NCI-H2171 treated with DMSO at 0.1 percent for 48 hours (cell line): ENCODE data around the gene C1RL.

Experiments
- DNase-seq: peaks from one replicate; lab custom pipeline; 2025; lab: John Stamatoyannopoulos, UW

The C1RL gene

GRCh38 chr12:7092229-7092985 lies 16.6 kb downstream of the C1RL start, which contains the start of gene C1R:
Gene C1R (minus strand): TSS chr12:7092445. CDS start chr12:7092388, 57 bp downstream.
- DNase-seq, result peak; percentile 94

DNA sequence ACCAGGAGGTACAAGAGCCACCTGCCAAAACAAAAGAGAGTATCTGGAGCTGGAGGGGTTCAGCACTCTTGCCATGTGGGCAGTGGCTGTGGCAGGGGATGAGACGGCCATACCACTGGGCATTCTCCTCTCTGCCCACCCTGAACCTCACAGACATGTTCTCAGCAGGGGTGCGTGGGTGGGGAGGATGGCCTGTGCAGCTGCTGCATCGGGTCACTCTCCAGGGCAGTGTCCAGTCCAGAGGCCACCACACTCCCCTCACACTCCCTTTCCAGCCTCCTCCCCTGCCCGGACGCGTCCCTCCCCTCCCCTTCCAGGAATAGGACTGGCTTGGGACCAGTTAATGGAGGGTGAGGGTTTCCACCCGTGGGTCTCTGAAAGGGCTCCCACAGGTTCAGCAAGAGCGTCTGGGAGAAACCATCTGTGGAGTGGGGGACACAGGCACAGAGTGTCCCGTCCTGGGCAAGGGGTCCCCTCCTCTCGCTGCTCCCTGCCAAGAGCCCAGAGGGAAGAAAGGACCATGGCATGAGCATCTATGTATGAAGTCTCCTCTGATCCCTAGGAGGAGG lies 17.3 kb downstream of the C1RL start:
- no peak for DNase-seq

DNA sequence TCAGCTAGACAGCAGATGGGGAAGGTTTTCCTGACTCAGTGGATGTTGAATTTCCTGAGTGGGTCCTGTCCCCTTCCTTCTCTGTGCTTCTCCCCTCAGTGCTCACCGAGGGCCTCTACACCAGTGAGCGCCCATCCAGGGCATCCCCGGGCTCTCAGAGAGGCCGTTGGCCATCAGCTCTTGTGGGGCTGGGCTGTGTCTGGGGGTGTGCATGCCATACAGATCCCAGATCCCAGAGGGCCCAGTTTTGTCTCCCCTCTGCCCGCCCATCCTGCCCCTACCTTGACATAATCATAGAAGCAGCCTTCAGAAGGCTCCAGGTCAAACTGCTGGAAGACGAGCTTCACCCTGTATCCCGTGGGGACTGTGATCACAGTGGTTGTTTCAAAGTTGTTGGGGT lies 17.8 kb downstream of the C1RL start:
- DNase-seq, result no peak

DNA sequence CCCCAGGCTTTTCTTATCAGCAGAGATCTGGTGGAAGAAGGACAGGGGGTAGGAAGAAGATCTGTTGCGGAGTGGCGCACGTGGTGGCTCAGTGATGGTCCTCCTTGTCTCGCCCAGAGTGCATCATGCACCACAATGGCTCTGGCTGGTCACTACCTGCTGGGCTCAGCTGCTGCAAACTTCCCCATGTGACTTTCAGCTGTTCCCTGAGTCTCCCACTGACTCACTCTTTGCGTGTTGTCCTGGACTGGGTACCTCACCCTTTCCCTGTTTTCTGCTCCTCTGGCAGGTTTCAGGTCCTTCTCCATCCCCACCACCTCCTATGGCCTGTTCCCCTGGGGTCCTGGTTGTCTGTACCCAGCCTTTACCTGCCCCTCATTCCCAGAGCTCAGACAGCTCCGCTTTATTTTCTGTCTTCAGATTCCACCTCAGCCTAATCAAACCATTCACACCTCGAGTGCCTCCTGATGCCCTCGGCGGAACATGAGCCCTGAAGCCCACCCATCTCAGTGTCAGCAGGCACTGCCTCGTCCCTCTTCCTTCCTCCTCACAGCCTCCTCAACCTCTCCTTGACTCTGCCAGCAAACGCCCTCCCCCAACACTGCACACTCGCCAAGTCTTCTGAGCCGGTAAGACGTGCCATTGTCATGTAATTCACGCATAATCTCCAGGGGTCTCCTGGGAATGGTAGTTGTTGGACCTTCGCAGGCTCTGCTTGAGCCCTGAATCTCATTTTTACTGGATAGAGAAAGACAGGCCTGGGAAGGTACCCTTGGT lies 18.6 kb downstream of the C1RL start:
- no peak for DNase-seq

DNA sequence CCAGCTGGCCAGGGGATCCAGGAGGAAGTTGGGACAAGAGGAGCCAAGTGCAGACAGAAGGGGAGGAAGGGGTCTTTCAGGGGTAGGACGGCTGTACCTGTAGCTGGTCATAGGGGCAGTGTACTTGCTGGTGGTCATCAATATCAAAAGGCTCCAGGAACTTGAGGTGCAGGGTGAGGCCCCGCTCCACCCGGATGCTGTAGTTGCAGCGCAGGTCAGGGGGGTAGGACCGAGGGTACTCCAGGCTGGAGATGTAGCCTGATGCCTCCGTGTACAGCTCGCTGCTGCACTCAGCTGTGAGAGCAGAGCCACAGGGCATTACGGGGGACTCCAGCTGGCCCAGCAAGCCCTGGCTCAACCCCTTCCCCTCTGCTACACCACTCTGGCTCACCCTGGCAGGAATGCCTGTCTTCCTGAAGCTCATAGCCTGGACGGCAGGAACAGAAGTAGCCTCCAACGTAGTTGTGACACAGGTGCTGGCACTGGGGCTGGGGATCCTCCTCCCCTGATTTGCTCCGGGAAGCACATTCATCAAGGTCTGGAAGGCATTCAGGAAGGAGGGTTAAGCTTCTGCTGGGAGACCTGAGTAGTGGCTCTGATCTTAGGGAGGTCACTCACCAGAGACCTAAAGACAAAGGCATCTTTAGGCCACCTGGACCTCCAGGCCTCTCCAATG lies 19.7 kb downstream of the C1RL start:
- no peak for DNase-seq

- DNase-seq, result no peak
Measured at GRCh38 chr12:7083125-7083524, 25.9 kb downstream of the C1RL start.

DNA sequence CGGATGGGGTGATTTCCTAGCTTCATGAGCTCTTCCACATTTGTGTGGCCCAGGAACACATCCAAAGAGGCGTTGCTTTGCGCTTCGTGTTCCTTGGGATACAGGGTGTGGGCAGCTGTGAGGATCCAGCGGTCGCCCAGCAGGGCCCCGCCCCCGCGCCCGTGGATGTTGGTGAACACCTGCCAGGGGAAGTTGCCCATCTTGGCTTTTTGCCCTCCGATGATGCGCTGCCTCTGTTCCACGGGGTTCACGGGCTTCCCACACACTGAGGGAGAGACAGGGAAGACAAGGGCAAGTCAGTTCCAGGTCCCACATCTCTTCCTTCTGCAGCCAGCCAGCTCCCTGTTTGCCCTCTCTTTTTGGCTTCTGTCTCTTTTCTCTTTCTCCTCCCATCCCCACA lies 28.0 kb downstream of the C1RL start:
- DNase-seq, result no peak

GRCh38 chr12:7079826-7080125 lies 29.2 kb downstream of the C1RL start:
- no peak for DNase-seq

DNA sequence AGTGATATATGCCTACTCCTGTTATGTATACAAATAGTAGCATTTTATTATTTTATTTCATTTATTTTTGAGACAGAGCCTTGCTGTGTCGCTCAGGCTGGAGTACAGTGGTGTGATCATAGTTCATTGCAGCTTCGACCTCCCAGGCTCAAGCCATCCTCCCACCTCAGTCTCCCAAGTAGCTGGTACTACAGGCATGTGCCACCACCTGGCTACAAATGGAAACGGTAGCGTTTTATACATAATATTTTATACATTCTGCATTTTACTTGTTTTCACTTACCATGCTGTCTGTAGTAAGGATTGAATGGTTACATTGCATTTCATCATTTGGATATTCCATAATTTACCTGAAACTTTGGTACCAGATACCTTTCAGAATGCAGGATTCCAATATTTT lies 30.9 kb downstream of the C1RL start:
- peak; percentile 71 for DNase-seq

DNA sequence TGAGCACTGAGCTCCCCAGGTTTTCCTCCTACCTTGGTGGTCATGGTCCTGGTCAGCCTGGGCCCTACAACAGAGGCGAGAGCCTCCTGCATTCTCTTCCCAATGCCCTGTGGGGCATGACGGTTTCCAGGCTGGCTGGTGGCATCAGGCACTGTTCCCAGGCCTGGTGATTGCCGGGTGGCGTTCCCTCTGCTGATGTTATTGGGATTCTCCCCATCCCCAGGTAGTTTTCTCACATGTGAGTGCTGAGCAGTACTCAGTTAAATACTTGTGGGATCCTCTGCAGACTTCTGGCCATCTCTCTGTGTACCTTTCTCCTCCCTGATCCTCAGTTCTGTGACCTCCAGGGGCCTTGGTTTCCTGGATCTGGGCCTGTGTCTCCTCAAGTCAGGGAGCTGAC lies 32.5 kb downstream of the C1RL start:
- no peak for DNase-seq

GRCh38 chr12:7075939-7076338 lies 33.1 kb downstream of the C1RL start:
- DNase-seq, result no peak

GRCh38 chr12:7075518-7075917 lies 33.5 kb downstream of the C1RL start:
- DNase-seq, result no peak

DNA sequence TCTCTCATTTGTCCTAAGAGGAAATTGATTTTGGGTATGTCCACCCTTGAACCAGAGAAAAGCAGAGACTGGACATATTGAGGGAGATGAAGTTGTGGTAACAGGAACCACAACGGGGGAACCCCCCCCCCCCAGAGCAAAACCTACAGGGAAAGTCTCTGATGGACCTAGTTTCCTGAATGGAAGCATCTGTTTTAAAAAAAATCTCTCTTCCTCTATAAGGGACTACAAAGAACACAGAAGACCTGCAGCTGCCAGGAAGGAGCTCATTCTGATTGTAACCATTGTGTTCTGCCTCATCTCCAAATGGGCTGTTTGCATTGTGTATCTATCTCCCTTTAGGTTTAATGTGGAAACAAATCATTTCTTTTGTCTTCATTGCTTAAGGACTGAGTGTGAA lies 35.1 kb downstream of the C1RL start:
- no peak for DNase-seq

DNA sequence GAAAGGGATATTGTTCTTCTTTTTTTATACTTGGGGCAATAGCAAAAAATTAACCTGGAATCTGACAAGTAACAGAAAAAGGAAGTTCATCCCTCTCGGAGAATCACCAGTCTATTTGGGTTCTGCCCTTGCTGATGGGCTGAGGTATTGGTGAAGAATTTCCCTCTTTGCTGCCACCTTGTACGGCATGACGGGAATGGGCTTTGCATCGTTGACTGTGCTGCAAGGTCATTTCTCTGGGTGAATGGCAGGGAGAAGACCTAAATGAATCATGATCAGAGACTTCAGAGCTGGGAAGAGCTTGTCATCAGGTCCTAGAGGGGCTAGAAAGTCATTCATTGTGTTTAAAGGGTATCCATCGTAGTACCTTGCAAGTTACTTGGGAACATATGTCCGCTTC lies 36.5 kb downstream of the C1RL start:
- no peak for DNase-seq

DNA sequence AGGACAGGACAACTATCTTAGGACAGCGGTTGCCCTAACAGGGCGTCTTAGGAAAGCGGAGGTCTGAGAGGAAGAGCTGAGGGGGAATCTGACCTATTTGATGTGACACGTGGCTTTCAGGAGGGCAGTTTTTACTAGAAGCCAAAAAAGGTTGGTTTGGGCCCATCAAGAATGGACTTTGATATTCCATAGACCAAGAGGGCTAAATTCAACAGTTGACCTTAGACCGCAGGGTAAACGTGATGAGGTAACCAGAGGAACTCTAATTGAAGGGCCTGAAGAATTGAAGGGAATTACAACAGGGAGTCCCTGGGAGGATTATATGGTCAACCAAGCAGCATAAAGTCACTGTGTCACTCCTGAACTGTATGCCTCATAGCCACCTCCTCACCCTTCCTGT lies 37.0 kb downstream of the C1RL start:
- no peak for DNase-seq

- no peak for DNase-seq
Measured at GRCh38 chr12:7069386-7069785, 39.6 kb downstream of the C1RL start.

- no peak for DNase-seq
Measured at GRCh38 chr12:7068994-7069346, 40.0 kb downstream of the C1RL start.

DNA sequence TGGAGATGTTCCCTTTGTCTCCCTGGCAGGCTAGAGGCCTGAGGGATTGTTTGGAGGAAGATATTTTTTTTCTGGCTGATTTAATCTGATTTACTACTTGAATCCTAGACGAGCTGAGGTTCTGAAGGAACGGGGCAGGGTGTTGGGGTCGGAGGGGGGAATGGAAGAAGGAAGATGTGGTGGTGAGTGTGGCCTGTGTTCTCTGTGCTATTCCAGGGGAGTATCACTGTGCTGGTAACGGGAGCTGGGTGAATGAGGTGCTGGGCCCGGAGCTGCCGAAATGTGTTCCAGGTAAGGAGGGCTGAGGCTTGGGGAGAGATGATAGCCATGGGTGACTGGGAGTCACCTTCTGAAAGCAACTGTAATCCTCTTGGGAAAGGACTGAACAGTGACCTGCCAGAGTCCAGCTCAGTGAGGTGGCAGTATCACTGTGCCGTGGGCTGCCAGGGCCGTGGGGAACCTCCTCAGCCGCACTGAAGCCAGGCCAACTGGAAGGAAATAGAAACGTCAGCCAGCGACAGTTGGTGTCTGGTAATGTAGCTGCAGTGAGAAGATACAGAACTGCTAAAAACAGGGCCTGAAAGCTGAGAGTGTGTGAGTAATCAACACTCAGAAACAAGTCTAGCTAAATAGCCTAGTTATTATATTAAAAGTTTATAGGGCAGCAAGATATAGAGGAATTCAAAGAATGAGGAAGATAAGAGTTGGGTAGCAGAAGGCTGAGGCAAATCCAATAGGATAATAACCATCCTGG lies 40.6 kb downstream of the C1RL start:
- no peak for DNase-seq

- no peak for DNase-seq
Measured at GRCh38 chr12:7067096-7067495, 41.9 kb downstream of the C1RL start.

- DNase-seq, result no peak
Measured at GRCh38 chr12:7066596-7066995, 42.4 kb downstream of the C1RL start.

GRCh38 chr12:7065073-7065623 lies 43.9 kb downstream of the C1RL start:
- no peak for DNase-seq

- DNase-seq, result no peak
Measured at GRCh38 chr12:7064516-7064915, 44.5 kb downstream of the C1RL start.
